ENCODE results near the gene MTMR12.

The MTMR12 gene

GRCh38 chr5:32342656-32343055, 29.9 kb upstream of the MTMR12 start:
- no peaks in the 10 kb centered on the region for H3K27me3 ChIP-seq (ENCODE audit: control insufficient read depth in 5 of 5, insufficient read depth in 4 of 5, low read length in 5 of 5)
- H3K9me3 ChIP-seq (ENCODE audit: control insufficient read depth in 5 of 5, low read length in 5 of 5): peaks cover 0 to 9% (median 4%) of the 10 kb centered on the region in 5 donors
- H3K4me1 ChIP-seq (ENCODE audit: control insufficient read depth in 5 of 5, insufficient read depth in 5 of 5, low read length in 5 of 5): peaks cover 0 to 15% (median 0%) of the 10 kb centered on the region in 5 donors
- H3K9ac ChIP-seq (ENCODE audit: low read length in 5 of 5): no peak overlapping the region
- no peaks in the 10 kb centered on the region for H3K36me3 ChIP-seq (ENCODE audit: control insufficient read depth in 5 of 5, insufficient read depth in 5 of 5, low read length in 5 of 5)
- H3K4me3 ChIP-seq (ENCODE audit: low read depth in 1 of 5, low read length in 5 of 5): no peak overlapping the region
- no peak overlapping the region for H3K27ac ChIP-seq (ENCODE audit: low read depth, low read length)

- Histone ChIP-seq H3K36me3 (ENCODE audit: control insufficient read depth in 5 of 5, insufficient read depth in 5 of 5, low read length in 5 of 5) (no peaks in the 10 kb centered on the region), H3K27me3 (ENCODE audit: control insufficient read depth in 5 of 5, insufficient read depth in 4 of 5, low read length in 5 of 5) (no peaks in the 10 kb centered on the region), H3K9ac (ENCODE audit: low read length in 5 of 5) (no peak overlapping the region), H3K9me3 (ENCODE audit: control insufficient read depth in 5 of 5, low read length in 5 of 5) (peaks cover 0 to 9% (median 4%) of the 10 kb centered on the region in 5 donors), H3K4me1 (ENCODE audit: control insufficient read depth in 5 of 5, insufficient read depth in 5 of 5, low read length in 5 of 5) (peaks cover 0 to 15% (median 0%) of the 10 kb centered on the region in 5 donors), H3K27ac (ENCODE audit: low read depth, low read length) (no peak overlapping the region), H3K4me3 (ENCODE audit: low read depth in 1 of 5, low read length in 5 of 5) (no peak overlapping the region)
Measured at GRCh38 chr5:32339878-32340277, 27.1 kb upstream of the MTMR12 start.

DNA sequence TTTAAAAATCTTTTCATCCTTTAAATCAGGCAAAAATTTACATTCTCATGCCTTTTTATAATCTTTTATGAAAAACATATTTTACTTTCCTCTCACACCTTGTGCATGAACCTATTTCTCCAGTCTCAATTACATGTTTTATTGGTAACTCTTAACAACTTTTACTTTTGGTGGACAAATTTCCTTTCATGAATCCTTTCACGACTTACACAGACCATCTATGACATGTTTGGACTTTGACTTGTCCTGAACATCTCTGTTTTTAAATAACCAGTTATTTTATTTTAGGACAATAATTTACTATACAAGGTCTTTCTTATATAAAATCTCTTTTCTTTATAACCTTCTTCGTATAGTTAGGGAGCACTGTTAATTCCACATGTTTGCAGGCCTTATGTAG, 26.5 kb upstream of the MTMR12 start:
- H3K9ac ChIP-seq (ENCODE audit: low read length in 5 of 5): no peak overlapping the region
- H3K36me3 ChIP-seq (ENCODE audit: control insufficient read depth in 5 of 5, insufficient read depth in 5 of 5, low read length in 5 of 5): no peaks in the 10 kb centered on the region
- H3K4me1 ChIP-seq (ENCODE audit: control insufficient read depth in 5 of 5, insufficient read depth in 5 of 5, low read length in 5 of 5): peaks cover 0 to 15% (median 0%) of the 10 kb centered on the region in 5 donors
- peaks cover 0 to 9% (median 4%) of the 10 kb centered on the region in 5 donors for H3K9me3 ChIP-seq (ENCODE audit: control insufficient read depth in 5 of 5, low read length in 5 of 5)
- no peak overlapping the region for H3K27ac ChIP-seq (ENCODE audit: low read depth, low read length)
- no peak overlapping the region for H3K4me3 ChIP-seq (ENCODE audit: low read depth in 1 of 5, low read length in 5 of 5)
- no peaks in the 10 kb centered on the region for H3K27me3 ChIP-seq (ENCODE audit: control insufficient read depth in 5 of 5, insufficient read depth in 4 of 5, low read length in 5 of 5)

DNA sequence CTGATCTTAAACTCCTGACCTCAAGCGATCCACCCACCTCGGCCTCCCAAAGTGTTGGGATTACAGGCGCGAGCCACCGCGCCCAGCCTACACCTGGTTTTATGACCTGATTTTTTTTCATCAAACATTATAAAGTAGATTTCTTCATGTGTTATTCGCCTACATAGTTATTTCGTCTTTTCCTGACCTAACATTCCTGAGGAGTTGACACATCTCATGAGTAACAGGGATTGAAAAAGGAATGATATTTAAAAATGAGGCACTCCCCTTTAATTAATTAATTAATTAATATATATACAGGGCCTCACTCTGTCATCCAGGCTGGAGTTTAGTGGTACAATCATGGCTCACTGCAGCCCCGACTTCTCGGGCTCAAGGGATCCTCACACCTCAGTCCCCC, 20.2 kb upstream of the MTMR12 start:
- Histone ChIP-seq H3K4me3 (ENCODE audit: low read depth in 1 of 5, low read length in 5 of 5) (no peak overlapping the region), H3K27ac (ENCODE audit: low read depth, low read length) (no peak overlapping the region), H3K36me3 (ENCODE audit: control insufficient read depth in 5 of 5, insufficient read depth in 5 of 5, low read length in 5 of 5) (no peaks in the 10 kb centered on the region), H3K9me3 (ENCODE audit: control insufficient read depth in 5 of 5, low read length in 5 of 5) (no peaks in the 10 kb centered on the region), H3K4me1 (ENCODE audit: control insufficient read depth in 5 of 5, insufficient read depth in 5 of 5, low read length in 5 of 5) (peaks cover 0 to 14% (median 0%) of the 10 kb centered on the region in 5 donors), H3K27me3 (ENCODE audit: control insufficient read depth in 5 of 5, insufficient read depth in 4 of 5, low read length in 5 of 5) (no peaks in the 10 kb centered on the region), H3K9ac (ENCODE audit: low read length in 5 of 5) (no peak overlapping the region)

DNA sequence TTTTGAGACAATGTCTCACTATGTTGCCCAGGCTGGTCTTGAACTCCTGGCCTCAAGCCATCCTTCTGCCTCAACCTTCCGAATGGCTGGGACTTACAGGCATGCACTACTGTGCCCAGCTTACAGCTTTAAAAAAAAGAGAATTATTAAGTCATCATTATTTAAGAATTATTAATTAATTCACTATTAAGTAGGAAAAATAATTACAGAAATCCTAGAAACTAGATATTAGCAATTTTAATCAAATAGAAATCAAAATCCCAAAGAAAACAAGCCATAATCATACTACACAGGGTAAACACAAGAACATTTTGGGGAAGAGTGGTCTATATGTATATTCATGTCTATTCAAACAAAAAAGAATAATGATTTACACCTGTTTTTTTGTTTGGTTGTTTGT, 19.6 kb upstream of the MTMR12 start:
- Histone ChIP-seq H3K9me3 (ENCODE audit: control insufficient read depth in 5 of 5, low read length in 5 of 5) (no peaks in the 10 kb centered on the region), H3K36me3 (ENCODE audit: control insufficient read depth in 5 of 5, insufficient read depth in 5 of 5, low read length in 5 of 5) (no peaks in the 10 kb centered on the region), H3K27ac (ENCODE audit: low read depth, low read length) (no peak overlapping the region), H3K4me1 (ENCODE audit: control insufficient read depth in 5 of 5, insufficient read depth in 5 of 5, low read length in 5 of 5) (peaks cover 0 to 14% (median 0%) of the 10 kb centered on the region in 5 donors), H3K27me3 (ENCODE audit: control insufficient read depth in 5 of 5, insufficient read depth in 4 of 5, low read length in 5 of 5) (no peaks in the 10 kb centered on the region), H3K4me3 (ENCODE audit: low read depth in 1 of 5, low read length in 5 of 5) (no peak overlapping the region), H3K9ac (ENCODE audit: low read length in 5 of 5) (no peak overlapping the region)

- H3K4me3 ChIP-seq (ENCODE audit: low read depth in 1 of 5, low read length in 5 of 5): no peak overlapping the region
Measured at GRCh38 chr5:32331935-32332274, 19.2 kb upstream of the MTMR12 start.

GRCh38 chr5:32331217-32331934, 18.6 kb upstream of the MTMR12 start:
- Histone ChIP-seq H3K4me3 (ENCODE audit: low read depth in 1 of 5, low read length in 5 of 5) (no peak overlapping the region), H3K27me3 (ENCODE audit: control insufficient read depth in 5 of 5, insufficient read depth in 4 of 5, low read length in 5 of 5) (no peaks in the 10 kb centered on the region), H3K36me3 (ENCODE audit: control insufficient read depth in 5 of 5, insufficient read depth in 5 of 5, low read length in 5 of 5) (no peaks in the 10 kb centered on the region), H3K9ac (ENCODE audit: low read length in 5 of 5) (no peak overlapping the region), H3K9me3 (ENCODE audit: control insufficient read depth in 5 of 5, low read length in 5 of 5) (no peaks in the 10 kb centered on the region), H3K4me1 (ENCODE audit: control insufficient read depth in 5 of 5, insufficient read depth in 5 of 5, low read length in 5 of 5) (peaks cover 0 to 14% (median 0%) of the 10 kb centered on the region in 5 donors), H3K27ac (ENCODE audit: low read depth, low read length) (no peak overlapping the region)

More at GRCh38 chr5:32331935-32332274, 19.2 kb upstream of the MTMR12 start:
- Histone ChIP-seq H3K27me3 (ENCODE audit: control insufficient read depth in 5 of 5, insufficient read depth in 4 of 5, low read length in 5 of 5) (no peaks in the 10 kb centered on the region), H3K4me1 (ENCODE audit: control insufficient read depth in 5 of 5, insufficient read depth in 5 of 5, low read length in 5 of 5) (peaks cover 0 to 14% (median 0%) of the 10 kb centered on the region in 5 donors), H3K27ac (ENCODE audit: low read depth, low read length) (no peak overlapping the region), H3K9ac (ENCODE audit: low read length in 5 of 5) (no peak overlapping the region), H3K36me3 (ENCODE audit: control insufficient read depth in 5 of 5, insufficient read depth in 5 of 5, low read length in 5 of 5) (no peaks in the 10 kb centered on the region), H3K9me3 (ENCODE audit: control insufficient read depth in 5 of 5, low read length in 5 of 5) (no peaks in the 10 kb centered on the region)

GRCh38 chr5:32330126-32330971, 17.6 kb upstream of the MTMR12 start:
- H3K4me3 ChIP-seq (ENCODE audit: low read depth in 1 of 5, low read length in 5 of 5): no peak overlapping the region
- no peak overlapping the region for H3K9ac ChIP-seq (ENCODE audit: low read length in 5 of 5)
- H3K36me3 ChIP-seq (ENCODE audit: control insufficient read depth in 5 of 5, insufficient read depth in 5 of 5, low read length in 5 of 5): no peaks in the 10 kb centered on the region
- H3K27me3 ChIP-seq (ENCODE audit: control insufficient read depth in 5 of 5, insufficient read depth in 4 of 5, low read length in 5 of 5): no peaks in the 10 kb centered on the region
- H3K9me3 ChIP-seq (ENCODE audit: control insufficient read depth in 5 of 5, low read length in 5 of 5): no peaks in the 10 kb centered on the region
- peaks cover 0 to 14% (median 0%) of the 10 kb centered on the region in 5 donors for H3K4me1 ChIP-seq (ENCODE audit: control insufficient read depth in 5 of 5, insufficient read depth in 5 of 5, low read length in 5 of 5)
- no peak overlapping the region for H3K27ac ChIP-seq (ENCODE audit: low read depth, low read length)

GRCh38 chr5:32329395-32329834, 16.7 kb upstream of the MTMR12 start:
- Histone ChIP-seq H3K27ac (ENCODE audit: low read depth, low read length) (no peak overlapping the region), H3K9ac (ENCODE audit: low read length in 5 of 5) (peak overlapping the region in 1 of 5 donors; percentile 35), H3K36me3 (ENCODE audit: control insufficient read depth in 5 of 5, insufficient read depth in 5 of 5, low read length in 5 of 5) (no peaks in the 10 kb centered on the region), H3K27me3 (ENCODE audit: control insufficient read depth in 5 of 5, insufficient read depth in 4 of 5, low read length in 5 of 5) (no peaks in the 10 kb centered on the region), H3K4me3 (ENCODE audit: low read depth in 1 of 5, low read length in 5 of 5) (no peak overlapping the region), H3K9me3 (ENCODE audit: control insufficient read depth in 5 of 5, low read length in 5 of 5) (no peaks in the 10 kb centered on the region), H3K4me1 (ENCODE audit: control insufficient read depth in 5 of 5, insufficient read depth in 5 of 5, low read length in 5 of 5) (peaks cover 0 to 14% (median 0%) of the 10 kb centered on the region in 5 donors)

DNA sequence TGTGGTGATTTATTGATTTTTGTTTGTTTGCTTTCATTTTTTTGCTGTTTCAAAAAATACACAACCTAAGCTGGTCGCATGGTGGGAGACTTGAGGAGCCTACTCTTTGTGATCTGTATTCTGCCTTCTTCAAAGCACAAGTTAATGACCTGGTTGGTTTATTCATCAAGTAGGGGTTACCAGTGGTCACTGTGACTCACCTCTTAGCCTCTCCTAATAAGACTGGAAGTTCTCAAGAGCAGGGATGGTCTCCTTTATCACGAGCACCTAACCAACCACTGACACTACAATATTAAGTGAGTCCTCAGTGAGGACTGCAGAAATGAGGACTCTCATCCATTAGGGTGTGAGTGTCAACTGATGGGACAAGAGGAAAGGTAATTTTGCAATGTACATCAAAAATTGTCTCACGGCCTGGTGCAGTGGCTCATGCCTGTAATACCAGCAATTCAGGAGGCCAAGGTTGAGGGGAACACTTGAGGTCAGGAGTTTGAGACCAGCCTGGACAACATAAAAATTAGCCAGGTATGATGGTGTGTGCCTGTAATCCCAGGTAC, 13.6 kb upstream of the MTMR12 start:
- Histone ChIP-seq H3K36me3 (ENCODE audit: control insufficient read depth in 5 of 5, insufficient read depth in 5 of 5, low read length in 5 of 5) (no peaks in the 10 kb centered on the region), H3K4me3 (ENCODE audit: low read depth in 1 of 5, low read length in 5 of 5) (no peak overlapping the region), H3K27ac (ENCODE audit: low read depth, low read length) (no peak overlapping the region), H3K4me1 (ENCODE audit: control insufficient read depth in 5 of 5, insufficient read depth in 5 of 5, low read length in 5 of 5) (peaks cover 0 to 14% (median 0%) of the 10 kb centered on the region in 5 donors), H3K9ac (ENCODE audit: low read length in 5 of 5) (no peak overlapping the region), H3K27me3 (ENCODE audit: control insufficient read depth in 5 of 5, insufficient read depth in 4 of 5, low read length in 5 of 5) (no peaks in the 10 kb centered on the region), H3K9me3 (ENCODE audit: control insufficient read depth in 5 of 5, low read length in 5 of 5) (peaks cover 0 to 6% (median 0%) of the 10 kb centered on the region in 5 donors)

Measured in subcutaneous abdominal adipose tissue (tissue), 5 donors.